Neural cell (in vitro differentiated cells): ENCODE data around the gene ZNF445.

Experiments
- EP300 ChIP-seq: fragments of 450-650 bp; conservative IDR thresholded peaks from 2 replicates; pipeline ENCODE4 v1.6.1; 2014; ENCODE audit warnings: antibody characterized with exemption, mild to moderate bottlenecking, moderate library complexity; ENCODE audit not compliant: poor library complexity, severe bottlenecking
- EZH2 ChIP-seq: fragments of 200-600, 300-800 bp; shearing (Covaris generic), sonication (generic); IDR thresholded peaks from 2 replicates; pipeline ENCODE4 v1.6.1; 2014; ENCODE audit warnings: antibody characterized with exemption, low read length, borderline replicate concordance, mild to moderate bottlenecking; ENCODE audit not compliant: insufficient read depth, poor library complexity, severe bottlenecking
- POLR2AphosphoS5 ChIP-seq: IDR thresholded peaks from 2 replicates; pipeline ENCODE4 v1.6.1; 2012
- RAD21 ChIP-seq: fragments of 450-650 bp; conservative IDR thresholded peaks from 2 replicates; pipeline ENCODE4 v1.6.1; 2014; ENCODE audit warnings: antibody characterized with exemption, mild to moderate bottlenecking, moderate library complexity
- SMC3 ChIP-seq: fragments of 450-650 bp; conservative IDR thresholded peaks from 2 replicates; pipeline ENCODE4 v1.6.1; 2014; ENCODE audit warnings: antibody characterized with exemption, mild to moderate bottlenecking, moderate library complexity; ENCODE audit not compliant: poor library complexity
- TF ChIP-seq, protein P1 (sequence below): fragments of 450-650 bp; IDR thresholded peaks from 2 replicates; pipeline ENCODE4 v1.5.1; 2014; ENCODE audit warnings: antibody characterized with exemption, mild to moderate bottlenecking, moderate library complexity; ENCODE audit not compliant: poor library complexity, severe bottlenecking

GRCh38 chr3:44395714-44396113, 81.8 kb downstream of the ZNF445 start:
- no peak for TF ChIP-seq POLR2AphosphoS5
- TF ChIP-seq, protein P1, sequence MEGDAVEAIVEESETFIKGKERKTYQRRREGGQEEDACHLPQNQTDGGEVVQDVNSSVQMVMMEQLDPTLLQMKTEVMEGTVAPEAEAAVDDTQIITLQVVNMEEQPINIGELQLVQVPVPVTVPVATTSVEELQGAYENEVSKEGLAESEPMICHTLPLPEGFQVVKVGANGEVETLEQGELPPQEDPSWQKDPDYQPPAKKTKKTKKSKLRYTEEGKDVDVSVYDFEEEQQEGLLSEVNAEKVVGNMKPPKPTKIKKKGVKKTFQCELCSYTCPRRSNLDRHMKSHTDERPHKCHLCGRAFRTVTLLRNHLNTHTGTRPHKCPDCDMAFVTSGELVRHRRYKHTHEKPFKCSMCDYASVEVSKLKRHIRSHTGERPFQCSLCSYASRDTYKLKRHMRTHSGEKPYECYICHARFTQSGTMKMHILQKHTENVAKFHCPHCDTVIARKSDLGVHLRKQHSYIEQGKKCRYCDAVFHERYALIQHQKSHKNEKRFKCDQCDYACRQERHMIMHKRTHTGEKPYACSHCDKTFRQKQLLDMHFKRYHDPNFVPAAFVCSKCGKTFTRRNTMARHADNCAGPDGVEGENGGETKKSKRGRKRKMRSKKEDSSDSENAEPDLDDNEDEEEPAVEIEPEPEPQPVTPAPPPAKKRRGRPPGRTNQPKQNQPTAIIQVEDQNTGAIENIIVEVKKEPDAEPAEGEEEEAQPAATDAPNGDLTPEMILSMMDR = no peak
- no peak for TF ChIP-seq EP300
- no peak for TF ChIP-seq RAD21
- TF ChIP-seq EZH2 = no peak
- TF ChIP-seq SMC3 = no peak
